Neural cell (in vitro differentiated cells): ENCODE results near the gene PLCB4.

Experiments
- EP300 ChIP-seq: fragments of 450-650 bp; conservative IDR thresholded peaks from 2 replicates; pipeline ENCODE4 v1.6.1; 2014; ENCODE audit warnings: antibody characterized with exemption, mild to moderate bottlenecking, moderate library complexity; ENCODE audit not compliant: poor library complexity, severe bottlenecking
- EZH2 ChIP-seq: fragments of 200-600, 300-800 bp; shearing (Covaris generic), sonication (generic); IDR thresholded peaks from 2 replicates; pipeline ENCODE4 v1.6.1; 2014; ENCODE audit warnings: antibody characterized with exemption, low read length, borderline replicate concordance, mild to moderate bottlenecking; ENCODE audit not compliant: insufficient read depth, poor library complexity, severe bottlenecking
- MXI1 ChIP-seq: fragments of 450-650 bp; conservative IDR thresholded peaks from 2 replicates; pipeline ENCODE4 v1.6.1; 2014; ENCODE audit warnings: antibody characterized with exemption, mild to moderate bottlenecking; ENCODE audit not compliant: poor library complexity, severe bottlenecking
- POLR2AphosphoS5 ChIP-seq: IDR thresholded peaks from 2 replicates; pipeline ENCODE4 v1.6.1; 2012
- RAD21 ChIP-seq: fragments of 450-650 bp; conservative IDR thresholded peaks from 2 replicates; pipeline ENCODE4 v1.6.1; 2014; ENCODE audit warnings: antibody characterized with exemption, mild to moderate bottlenecking, moderate library complexity
- TAF1 ChIP-seq: IDR thresholded peaks from 2 replicates; pipeline ENCODE4 v1.6.1; 2012; ENCODE audit warnings: low read depth
- TF ChIP-seq, protein P1 (sequence below): fragments of 450-650 bp; IDR thresholded peaks from 2 replicates; pipeline ENCODE4 v1.5.1; 2014; ENCODE audit warnings: antibody characterized with exemption, mild to moderate bottlenecking, moderate library complexity; ENCODE audit not compliant: poor library complexity, severe bottlenecking
- TF ChIP-seq, protein P2 (sequence below): IDR thresholded peaks from 2 replicates; pipeline ENCODE4 v1.6.1; 2012; ENCODE audit warnings: borderline replicate concordance

DNA sequence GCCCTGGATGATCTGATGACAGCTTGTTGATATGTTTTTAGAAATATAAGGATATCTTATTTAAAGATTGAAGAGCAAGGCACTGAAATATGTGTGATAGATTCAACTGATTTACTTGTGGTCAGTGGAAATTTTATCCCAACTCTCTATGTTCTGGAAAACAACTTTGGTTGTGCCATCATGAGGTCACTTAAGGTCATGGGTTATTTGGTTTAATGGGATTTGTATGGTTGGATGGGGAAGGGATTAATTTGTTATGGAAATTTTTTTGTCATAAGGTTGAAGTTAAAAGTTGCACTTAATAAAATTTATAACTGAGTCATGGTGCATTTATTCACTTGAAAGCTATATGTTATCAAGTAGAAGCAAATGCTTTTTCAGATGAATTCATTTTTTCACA lies 231.2 kb downstream of the PLCB4 start:
- TF ChIP-seq, protein P1, sequence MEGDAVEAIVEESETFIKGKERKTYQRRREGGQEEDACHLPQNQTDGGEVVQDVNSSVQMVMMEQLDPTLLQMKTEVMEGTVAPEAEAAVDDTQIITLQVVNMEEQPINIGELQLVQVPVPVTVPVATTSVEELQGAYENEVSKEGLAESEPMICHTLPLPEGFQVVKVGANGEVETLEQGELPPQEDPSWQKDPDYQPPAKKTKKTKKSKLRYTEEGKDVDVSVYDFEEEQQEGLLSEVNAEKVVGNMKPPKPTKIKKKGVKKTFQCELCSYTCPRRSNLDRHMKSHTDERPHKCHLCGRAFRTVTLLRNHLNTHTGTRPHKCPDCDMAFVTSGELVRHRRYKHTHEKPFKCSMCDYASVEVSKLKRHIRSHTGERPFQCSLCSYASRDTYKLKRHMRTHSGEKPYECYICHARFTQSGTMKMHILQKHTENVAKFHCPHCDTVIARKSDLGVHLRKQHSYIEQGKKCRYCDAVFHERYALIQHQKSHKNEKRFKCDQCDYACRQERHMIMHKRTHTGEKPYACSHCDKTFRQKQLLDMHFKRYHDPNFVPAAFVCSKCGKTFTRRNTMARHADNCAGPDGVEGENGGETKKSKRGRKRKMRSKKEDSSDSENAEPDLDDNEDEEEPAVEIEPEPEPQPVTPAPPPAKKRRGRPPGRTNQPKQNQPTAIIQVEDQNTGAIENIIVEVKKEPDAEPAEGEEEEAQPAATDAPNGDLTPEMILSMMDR: no peak
- no peak for TF ChIP-seq RAD21
- TF ChIP-seq MXI1: no peak
- no peak for TF ChIP-seq POLR2AphosphoS5
- no peak for TF ChIP-seq EZH2
- TF ChIP-seq EP300: no peak
- TF ChIP-seq, protein P2, sequence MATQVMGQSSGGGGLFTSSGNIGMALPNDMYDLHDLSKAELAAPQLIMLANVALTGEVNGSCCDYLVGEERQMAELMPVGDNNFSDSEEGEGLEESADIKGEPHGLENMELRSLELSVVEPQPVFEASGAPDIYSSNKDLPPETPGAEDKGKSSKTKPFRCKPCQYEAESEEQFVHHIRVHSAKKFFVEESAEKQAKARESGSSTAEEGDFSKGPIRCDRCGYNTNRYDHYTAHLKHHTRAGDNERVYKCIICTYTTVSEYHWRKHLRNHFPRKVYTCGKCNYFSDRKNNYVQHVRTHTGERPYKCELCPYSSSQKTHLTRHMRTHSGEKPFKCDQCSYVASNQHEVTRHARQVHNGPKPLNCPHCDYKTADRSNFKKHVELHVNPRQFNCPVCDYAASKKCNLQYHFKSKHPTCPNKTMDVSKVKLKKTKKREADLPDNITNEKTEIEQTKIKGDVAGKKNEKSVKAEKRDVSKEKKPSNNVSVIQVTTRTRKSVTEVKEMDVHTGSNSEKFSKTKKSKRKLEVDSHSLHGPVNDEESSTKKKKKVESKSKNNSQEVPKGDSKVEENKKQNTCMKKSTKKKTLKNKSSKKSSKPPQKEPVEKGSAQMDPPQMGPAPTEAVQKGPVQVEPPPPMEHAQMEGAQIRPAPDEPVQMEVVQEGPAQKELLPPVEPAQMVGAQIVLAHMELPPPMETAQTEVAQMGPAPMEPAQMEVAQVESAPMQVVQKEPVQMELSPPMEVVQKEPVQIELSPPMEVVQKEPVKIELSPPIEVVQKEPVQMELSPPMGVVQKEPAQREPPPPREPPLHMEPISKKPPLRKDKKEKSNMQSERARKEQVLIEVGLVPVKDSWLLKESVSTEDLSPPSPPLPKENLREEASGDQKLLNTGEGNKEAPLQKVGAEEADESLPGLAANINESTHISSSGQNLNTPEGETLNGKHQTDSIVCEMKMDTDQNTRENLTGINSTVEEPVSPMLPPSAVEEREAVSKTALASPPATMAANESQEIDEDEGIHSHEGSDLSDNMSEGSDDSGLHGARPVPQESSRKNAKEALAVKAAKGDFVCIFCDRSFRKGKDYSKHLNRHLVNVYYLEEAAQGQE: no peak
- TF ChIP-seq TAF1: no peak
